Natural killer cell treated with Interleukin-12 subunit alpha and Interleukin-12 subunit beta and Interleukin-15 and Interleukin-18, amount 100 ng/mL, for 72 hours (primary cell): ENCODE results near the gene HRH3. TPM values are rescaled to one million over a fixed set of nuclear protein-coding genes. Genes with fewer than 3 reads are reported as not detected.
A peak's percentile ranks its signal among the peaks of the same experiment; 100 is the strongest.

ENCODE experiments used
- ATAC-seq, 2 donors: fragments of 150-1000 bp; cut with Tn5 transposase in 1 of 2; sonication (Bioruptor Pico), chemical (Tn5 transposase) in 1 of 2; 2 replicates each; pipeline ENCODE4 v1.10.0; 2021
- DNase-seq: peaks from one replicate; pipeline ENCODE4 v3.0.0; 2022; ENCODE audit warnings: low spot score
- H3K27ac Mint-ChIP-seq, 2 donors: 1 replicate in 1 of 2; 2 replicates in 1 of 2; pipeline ENCODE4 v1.8.0; 2022; ENCODE audit warnings: mixed read lengths in 2 of 2, mild to moderate bottlenecking in 1 of 2, moderate library complexity in 1 of 2
- H3K27me3 Mint-ChIP-seq, 2 donors: 1 replicate in 1 of 2; 2 replicates in 1 of 2; pipeline ENCODE4 v1.8.0; 2022; ENCODE audit warnings: mixed read lengths in 2 of 2
- H3K36me3 Mint-ChIP-seq: one replicate; pipeline ENCODE4 v1.8.0; 2022; ENCODE audit warnings: mixed read lengths
- H3K4me1 Mint-ChIP-seq, 2 donors: 1 replicate in 1 of 2; 2 replicates in 1 of 2; pipeline ENCODE4 v1.8.0; 2022; ENCODE audit warnings: low read depth in 2 of 2, mixed read lengths in 2 of 2, mild to moderate bottlenecking in 1 of 2
- H3K4me3 Mint-ChIP-seq: one replicate; pipeline ENCODE4 v1.8.0; 2022; ENCODE audit warnings: mixed read lengths
- H3K9me3 Mint-ChIP-seq: 2 replicates; pipeline ENCODE4 v1.8.0; 2022; ENCODE audit warnings: mixed read lengths
- total RNA-seq, 2 donors: library from RNA; stranded (reverse); gene quantifications; one replicate each; pipeline ENCODE4 v1.2.3, GENCODE V29; 2022

HRH3 gene
- total RNA-seq, 2 donors from 2014 or later = not detected

DNA sequence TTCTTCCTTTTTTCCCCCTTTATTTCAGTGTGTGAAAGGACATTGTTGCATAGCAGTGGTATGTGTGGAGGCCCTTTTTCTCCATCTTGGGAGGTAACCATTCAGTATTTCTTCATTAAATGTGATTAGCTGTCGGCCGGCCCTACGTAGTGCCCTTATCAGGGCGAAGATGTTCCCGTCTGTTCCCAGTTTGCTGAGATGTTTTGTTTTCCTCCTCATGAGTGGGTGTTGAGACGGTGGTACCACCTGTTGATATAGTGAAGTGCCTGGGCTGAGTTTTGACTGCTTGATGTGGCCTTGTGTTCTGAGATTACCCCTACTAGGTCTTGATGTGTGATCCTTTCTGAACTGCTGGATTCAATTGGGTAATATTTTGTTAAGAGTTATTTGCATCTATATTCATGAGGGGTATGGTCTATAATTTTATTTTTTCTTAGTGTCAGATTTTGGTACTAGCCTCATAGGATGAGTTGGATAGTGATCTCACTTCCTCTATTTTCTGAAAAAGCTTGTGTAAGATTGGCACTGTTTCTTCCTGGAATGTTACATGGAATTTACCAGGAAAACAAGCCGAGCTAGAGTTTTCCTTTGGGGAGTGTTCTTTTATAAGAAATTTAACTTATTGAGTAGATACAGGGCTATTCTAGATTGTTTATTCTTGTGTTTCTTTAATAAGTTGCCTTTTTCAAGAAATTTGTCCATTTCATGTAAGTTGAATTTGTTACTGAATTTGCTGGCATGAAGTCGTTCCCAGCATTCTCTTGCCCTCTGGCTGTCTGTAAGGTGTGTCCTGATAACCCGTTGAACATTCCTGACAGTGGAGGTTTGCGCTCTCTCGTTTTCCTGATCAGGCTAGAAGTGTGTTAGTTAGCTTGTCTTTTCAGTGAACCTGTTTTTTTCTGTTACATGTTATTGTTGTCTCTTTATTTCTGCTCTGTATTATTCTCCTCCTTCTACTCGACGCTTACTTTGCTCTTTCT lies 32.9 kb downstream of the HRH3 start:
- Mint-ChIP-seq H3K27ac (no peak overlapping the region), H3K27me3 (no peaks in the 10 kb centered on the region), H3K36me3 (peaks cover 1% of the 10 kb centered on the region), H3K9me3 (no peaks in the 10 kb centered on the region), H3K4me3 (peak overlapping the region; percentile 17), H3K4me1 (peaks cover 24 to 32% of the 10 kb centered on the region in 2 donors)
- DNase-seq (no peak), ATAC-seq (no peak)

DNA sequence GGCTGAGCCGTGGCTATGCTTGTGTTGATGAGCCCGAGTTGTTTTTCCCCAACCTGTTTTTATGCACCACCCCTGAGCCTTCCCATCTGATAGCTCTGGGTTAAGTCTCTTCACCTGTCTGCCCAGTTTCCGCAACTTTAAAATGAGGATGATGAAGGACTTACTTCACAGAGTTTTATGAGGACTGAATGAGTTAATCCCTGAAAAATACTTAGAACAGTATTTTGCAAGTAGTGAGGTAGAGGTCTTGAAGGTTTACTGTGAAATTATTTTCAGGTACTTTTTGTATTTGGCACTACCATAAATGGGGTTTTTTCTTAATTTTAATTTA lies 34.0 kb downstream of the HRH3 start:
- H3K9me3 Mint-ChIP-seq = no peaks in the 10 kb centered on the region
- ATAC-seq (no peak), DNase-seq (no peak)
- peaks cover 30 to 38% of the 10 kb centered on the region in 2 donors for H3K4me1 Mint-ChIP-seq
- H3K27me3 Mint-ChIP-seq = no peaks in the 10 kb centered on the region
- no peak overlapping the region for H3K4me3 Mint-ChIP-seq
- no peak overlapping the region for H3K27ac Mint-ChIP-seq
- peaks cover 4% of the 10 kb centered on the region for H3K36me3 Mint-ChIP-seq

DNA sequence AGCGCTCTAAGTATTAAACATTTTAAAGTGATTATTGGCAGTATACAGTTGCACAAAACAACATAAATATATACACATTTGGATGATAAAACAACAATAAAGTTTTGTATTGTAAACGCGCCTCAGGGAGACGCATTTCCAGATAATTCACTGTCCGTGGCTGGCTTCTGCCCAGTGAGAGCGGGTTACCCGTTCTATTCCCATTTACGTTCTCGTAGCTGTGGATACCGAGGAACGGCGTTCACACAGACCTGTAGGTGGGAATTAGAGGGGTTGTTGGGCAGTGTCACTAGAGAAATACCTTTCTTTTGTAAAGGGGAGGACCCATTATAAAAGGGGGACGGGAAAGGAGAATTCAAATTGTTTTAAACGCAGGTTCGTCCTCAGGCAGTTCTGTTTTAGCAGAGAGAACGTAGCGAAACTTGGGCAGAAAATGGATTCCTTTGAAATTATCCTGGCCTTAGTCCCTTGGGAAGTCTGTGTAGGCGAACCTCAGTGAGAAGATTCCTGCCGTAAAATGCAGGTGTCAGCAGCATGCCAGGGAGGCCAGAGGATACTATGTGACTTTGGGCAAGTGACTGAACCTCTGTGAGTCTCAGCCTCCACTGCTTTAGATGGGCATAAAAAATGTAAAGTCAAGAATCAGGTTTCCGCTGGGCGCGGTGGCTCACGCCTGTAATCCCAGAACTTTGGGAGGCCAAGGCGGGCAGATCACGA lies 36.5 kb downstream of the HRH3 start:
- peaks cover 4% of the 10 kb centered on the region for H3K36me3 Mint-ChIP-seq
- DNase-seq = no peak
- H3K27ac Mint-ChIP-seq = peak overlapping the region; percentile 88 to 90
- H3K4me1 Mint-ChIP-seq = peaks cover 23 to 38% of the 10 kb centered on the region in 2 donors
- no peaks in the 10 kb centered on the region for H3K27me3 Mint-ChIP-seq
- peak overlapping the region; percentile 80 for H3K4me3 Mint-ChIP-seq
- no peak for ATAC-seq
- no peaks in the 10 kb centered on the region for H3K9me3 Mint-ChIP-seq

DNA sequence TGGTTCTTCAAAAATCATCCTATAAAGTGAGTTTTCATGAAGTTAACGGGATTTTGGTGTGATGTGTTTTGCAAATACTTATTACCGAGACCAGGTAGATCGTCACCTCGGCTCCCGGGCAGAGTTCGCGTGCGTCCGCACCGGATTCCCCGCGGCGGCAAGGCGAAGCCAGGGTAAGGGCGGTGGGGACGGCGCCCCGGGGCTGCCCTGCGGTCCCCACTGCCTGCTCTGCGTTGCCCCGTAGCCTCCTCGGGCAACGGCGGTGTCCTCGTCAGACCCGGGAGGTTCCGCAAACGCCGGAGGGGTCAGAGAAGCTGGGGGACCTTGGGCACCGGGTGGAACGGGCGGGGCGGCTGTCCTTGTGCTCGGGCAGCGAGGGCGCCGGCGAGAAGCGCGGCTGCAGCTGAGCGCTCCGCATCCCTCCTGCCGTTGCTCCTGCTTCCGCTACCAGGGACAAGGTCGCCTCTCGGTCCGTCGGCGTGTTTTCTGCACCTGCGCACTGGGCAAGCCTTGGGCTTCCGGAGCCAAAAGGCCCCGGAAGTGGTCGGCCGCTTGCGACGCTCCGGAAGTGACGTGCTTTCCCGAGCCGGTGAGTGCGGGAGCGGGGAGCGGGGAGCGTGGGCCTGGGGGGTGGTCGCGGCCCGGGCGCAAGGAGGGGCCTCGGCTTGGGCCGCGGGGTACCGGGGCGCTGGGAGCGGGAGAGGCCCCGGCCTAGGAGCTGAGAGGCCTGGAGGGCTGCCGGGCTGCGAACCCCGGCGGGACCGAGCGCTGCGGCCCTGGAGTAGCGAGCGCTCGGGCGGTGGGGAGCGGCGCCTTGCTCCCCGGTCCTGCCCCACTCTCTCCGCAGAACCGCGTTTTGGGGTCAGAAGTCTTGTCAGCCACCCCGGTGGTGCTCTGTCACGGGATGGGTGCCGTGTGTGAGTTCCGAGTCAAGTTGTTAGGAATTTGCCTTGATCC lies 37.3 kb downstream of the HRH3 start, which contains the start of gene MTG2:
Gene MTG2 (plus strand): TSS at position 560 of the 957 bp plus-strand sequence. CDS start 10,393 bp downstream, outside the sequence.
- Mint-ChIP-seq H3K4me3 (peak within 1 kb of the TSS; percentile 80), H3K9me3 (no peaks in the 10 kb centered on the region), H3K27ac (peak within 1 kb of the TSS; percentile 88 to 90), H3K36me3 (peaks cover 4% of the 10 kb centered on the region), H3K27me3 (no peaks in the 10 kb centered on the region), H3K4me1 (peaks cover 23 to 36% of the 10 kb centered on the region in 2 donors)
- ATAC-seq (peak; percentile 97), DNase-seq (peak; percentile 97)

DNA sequence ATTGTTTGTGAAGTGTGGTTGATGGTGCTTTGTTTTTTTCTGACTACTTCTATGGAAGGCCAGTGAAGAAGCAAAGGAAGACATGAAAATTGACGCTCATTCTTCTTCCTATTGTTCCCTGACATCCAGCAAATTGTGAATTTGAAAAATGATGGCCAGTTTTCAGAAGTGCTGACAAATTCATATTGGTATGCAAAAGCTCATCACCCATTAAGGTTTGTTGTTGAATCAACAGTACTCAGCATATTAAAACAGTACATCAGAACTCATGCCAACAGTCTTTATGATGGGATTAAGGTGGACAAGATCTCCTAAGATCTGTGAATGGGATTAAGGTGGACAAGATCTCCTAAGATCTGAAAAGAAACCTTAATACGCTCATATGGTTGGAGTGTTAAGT lies 38.3 kb downstream of the HRH3 start:
- peak overlapping the region; percentile 80 for H3K4me3 Mint-ChIP-seq
- H3K36me3 Mint-ChIP-seq = peaks cover 4% of the 10 kb centered on the region
- peak overlapping the region; percentile 88 to 90 for H3K27ac Mint-ChIP-seq
- no peak for ATAC-seq
- no peaks in the 10 kb centered on the region for H3K27me3 Mint-ChIP-seq
- H3K9me3 Mint-ChIP-seq = no peaks in the 10 kb centered on the region
- no peak for DNase-seq
- H3K4me1 Mint-ChIP-seq = peaks cover 21 to 29% of the 10 kb centered on the region in 2 donors

DNA sequence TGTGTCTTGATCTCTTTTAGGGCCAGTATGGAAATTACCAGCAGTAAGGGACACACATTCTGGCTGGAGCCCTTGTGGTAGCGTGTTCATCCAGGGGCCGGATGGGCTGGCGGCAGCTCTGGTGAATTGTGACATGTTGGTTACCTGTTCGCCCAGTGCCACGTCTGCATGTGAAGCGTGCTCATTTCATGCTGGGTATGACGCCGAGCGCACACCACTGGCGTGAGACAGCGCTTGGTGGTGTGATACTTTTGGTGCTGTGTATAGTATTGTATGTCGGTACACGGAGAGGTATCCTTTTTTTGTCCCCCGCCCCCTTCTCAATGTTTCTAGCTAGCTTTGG lies 40.9 kb downstream of the HRH3 start:
- ATAC-seq = no peak

DNA sequence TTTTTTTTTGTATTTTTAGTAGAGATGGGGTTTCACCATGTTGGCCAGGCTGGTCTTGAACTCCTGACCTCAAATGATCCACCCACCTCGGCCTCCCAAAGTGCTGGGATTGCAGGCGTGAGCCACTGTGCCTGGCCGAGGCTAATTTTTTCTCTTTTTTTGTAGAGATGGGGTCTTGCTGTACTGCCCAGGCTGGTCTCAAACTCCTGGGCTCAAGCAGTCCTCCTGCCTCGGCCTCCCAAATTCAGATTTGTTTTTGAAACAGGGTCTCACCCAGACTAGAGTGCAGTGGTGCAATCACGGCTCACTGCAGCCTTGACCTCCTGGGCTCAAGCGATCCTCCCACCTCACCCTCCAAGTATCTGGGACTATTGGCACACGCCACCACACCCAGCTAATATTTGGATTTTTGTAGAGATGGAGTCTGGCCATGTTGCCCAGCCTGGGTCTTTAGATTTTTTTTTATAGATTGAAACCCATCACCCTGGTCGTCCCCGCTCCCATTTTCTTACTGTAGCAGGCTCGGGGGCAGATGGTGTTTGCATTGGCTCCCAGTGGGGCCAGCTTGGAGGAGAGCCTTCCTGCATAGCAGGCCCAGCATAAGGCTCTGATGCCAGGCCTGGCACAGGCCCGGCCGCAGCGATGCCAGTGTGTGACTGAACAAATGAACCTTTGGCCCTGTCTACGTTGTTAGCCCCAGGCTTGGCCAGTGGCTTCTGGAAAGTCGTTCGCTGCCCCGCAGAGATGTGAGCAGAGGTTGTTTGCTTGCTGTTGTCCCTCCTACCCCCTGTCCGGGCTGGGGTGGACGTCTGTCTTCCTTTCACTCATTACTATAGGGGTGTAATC lies 41.5 kb downstream of the HRH3 start:
- Mint-ChIP-seq H3K9me3 (no peaks in the 10 kb centered on the region), H3K27me3 (no peaks in the 10 kb centered on the region), H3K36me3 (peaks cover 8% of the 10 kb centered on the region), H3K27ac (no peak overlapping the region), H3K4me1 (peaks cover 10 to 12% of the 10 kb centered on the region in 2 donors), H3K4me3 (no peak overlapping the region)
- no peak for ATAC-seq
- DNase-seq = no peak

More for the DNA sequence above, 40.9 kb downstream of the HRH3 start:
- no peak for DNase-seq
- no peak overlapping the region for H3K4me3 Mint-ChIP-seq
- peaks cover 5% of the 10 kb centered on the region for H3K36me3 Mint-ChIP-seq
- H3K9me3 Mint-ChIP-seq = no peaks in the 10 kb centered on the region
- H3K27ac Mint-ChIP-seq = no peak overlapping the region
- H3K27me3 Mint-ChIP-seq = no peaks in the 10 kb centered on the region
- peaks cover 14 to 18% of the 10 kb centered on the region in 2 donors for H3K4me1 Mint-ChIP-seq

DNA sequence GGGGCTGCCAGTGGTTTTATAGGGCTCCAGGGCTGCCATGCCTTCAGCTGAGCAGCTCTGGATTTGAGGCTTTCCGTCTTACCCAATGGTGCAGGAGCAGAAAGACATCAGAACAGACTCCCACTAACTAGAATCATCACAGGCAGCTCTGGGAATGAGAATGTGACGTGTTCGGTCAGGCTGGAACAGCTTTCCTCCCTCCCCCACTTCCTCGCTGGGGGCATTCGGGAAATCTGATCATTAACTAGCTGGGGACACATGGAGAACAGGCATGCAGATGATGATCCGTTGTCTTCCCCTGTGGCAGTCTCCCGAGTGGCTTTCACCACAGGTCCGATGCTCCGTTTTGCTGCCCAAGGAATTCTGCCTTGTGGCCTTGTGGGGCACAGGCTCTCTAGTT lies 42.8 kb downstream of the HRH3 start:
- no peak overlapping the region for H3K27ac Mint-ChIP-seq
- peaks cover 7 to 8% of the 10 kb centered on the region in 2 donors for H3K4me1 Mint-ChIP-seq
- H3K36me3 Mint-ChIP-seq = peaks cover 8% of the 10 kb centered on the region
- DNase-seq = no peak
- ATAC-seq = no peak
- H3K9me3 Mint-ChIP-seq = no peaks in the 10 kb centered on the region
- H3K27me3 Mint-ChIP-seq = no peaks in the 10 kb centered on the region
- no peak overlapping the region for H3K4me3 Mint-ChIP-seq

DNA sequence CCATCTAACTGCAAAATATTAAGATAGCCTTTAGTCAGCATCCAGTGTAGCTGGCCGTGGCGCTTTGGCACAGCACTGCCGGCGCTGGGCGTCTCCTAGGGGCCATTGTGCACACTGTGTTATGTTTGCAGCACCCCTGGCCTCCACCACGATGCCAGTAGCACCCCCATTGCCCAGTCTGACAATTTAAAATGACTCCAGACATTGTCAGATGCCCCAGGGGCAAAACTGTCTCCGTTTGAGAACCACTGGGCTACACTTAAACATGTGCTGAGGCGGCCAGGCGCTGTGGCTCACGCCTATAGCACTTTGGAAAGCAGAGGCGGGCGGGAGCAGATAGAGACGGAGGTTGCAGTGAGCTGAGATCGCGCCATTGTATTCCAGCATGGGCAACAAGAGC lies 43.2 kb downstream of the HRH3 start:
- Mint-ChIP-seq H3K4me1 (peaks cover 3 to 6% of the 10 kb centered on the region in 2 donors), H3K9me3 (no peaks in the 10 kb centered on the region), H3K27ac (no peak overlapping the region), H3K4me3 (no peak overlapping the region), H3K27me3 (no peaks in the 10 kb centered on the region), H3K36me3 (peaks cover 4% of the 10 kb centered on the region)
- DNase-seq (no peak), ATAC-seq (no peak)

DNA sequence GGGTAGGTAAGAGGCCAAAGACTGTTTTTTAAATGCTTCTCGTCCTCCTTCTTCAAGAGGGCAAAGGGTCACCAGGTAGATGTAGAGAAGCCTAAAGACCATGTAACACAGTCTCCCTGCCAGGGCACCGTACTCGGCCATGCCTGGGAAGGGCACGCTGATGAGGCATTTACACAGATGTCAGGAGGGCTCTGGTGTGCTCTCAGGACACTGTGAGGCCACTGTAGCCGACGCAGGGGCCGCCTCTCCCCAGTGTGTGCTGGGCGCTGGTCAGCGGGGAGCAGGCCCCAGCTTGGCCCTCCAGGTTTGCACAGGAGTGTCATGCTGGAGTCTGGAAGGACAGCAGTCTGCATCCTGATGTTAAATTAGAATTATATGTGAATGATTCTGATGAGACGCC lies 44.4 kb downstream of the HRH3 start:
- Mint-ChIP-seq H3K27ac (no peak overlapping the region), H3K4me3 (no peak overlapping the region), H3K9me3 (no peaks in the 10 kb centered on the region), H3K27me3 (no peaks in the 10 kb centered on the region), H3K36me3 (peaks cover 4% of the 10 kb centered on the region), H3K4me1 (peaks cover 0 to 3% of the 10 kb centered on the region in 2 donors)
- no peak for DNase-seq
- ATAC-seq = no peak

DNA sequence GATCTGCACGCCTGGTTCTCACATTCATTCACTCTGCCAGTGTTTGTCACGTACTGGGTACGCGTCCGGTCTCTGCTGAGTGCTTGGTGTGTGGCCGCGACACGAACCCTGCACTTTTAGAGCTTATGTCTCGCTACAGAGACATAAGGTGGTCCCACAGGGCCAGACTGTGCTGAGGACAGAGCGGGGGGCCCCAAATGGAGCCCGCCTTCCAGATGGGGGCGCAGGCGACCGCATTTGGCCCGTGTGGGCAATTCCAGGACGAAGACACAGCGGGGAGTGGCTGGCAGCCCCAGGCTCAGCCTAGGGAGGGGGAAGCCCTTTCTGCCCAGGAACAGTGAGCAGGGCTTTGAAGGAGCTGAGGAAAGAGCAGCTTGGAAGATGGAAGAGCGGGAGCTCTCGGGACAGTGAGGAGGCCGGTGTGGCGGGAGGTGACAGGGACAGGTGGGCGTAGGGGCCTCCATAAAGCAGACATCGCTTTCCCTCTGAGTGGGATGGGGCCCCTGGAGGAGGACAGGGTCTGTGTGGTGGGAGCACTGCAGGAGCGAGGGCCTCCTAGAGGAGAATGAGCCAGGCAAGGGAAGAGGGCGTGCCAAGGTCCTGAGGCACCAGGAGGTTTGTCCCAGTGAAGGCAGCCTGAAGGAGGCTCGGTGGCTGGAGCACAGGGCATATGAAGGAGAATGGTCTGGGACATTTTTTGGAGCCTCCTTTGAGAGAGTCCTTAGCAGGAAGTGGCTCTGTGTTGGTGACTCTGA lies 45.0 kb downstream of the HRH3 start:
- Mint-ChIP-seq H3K9me3 (no peaks in the 10 kb centered on the region), H3K36me3 (peaks cover 4% of the 10 kb centered on the region), H3K4me1 (peaks cover 0 to 3% of the 10 kb centered on the region in 2 donors), H3K27ac (no peak overlapping the region), H3K27me3 (no peaks in the 10 kb centered on the region), H3K4me3 (no peak overlapping the region)
- ATAC-seq = no peak
- DNase-seq = no peak
